SK-N-SH (cell line): ENCODE measurements around the gene SCAANT1. TPM values are rescaled to one million over a fixed set of nuclear protein-coding genes. Genes with fewer than 3 reads are reported as not detected.

Experiments
- CTCF ChIA-PET: fragments of 300-600, 350-600 bp; formaldehyde crosslinking; extraction: SDS; loops from one replicate; lab custom pipeline; 2021; lab: Yijun Ruan, JAX
- POLR2A ChIA-PET: fragments of 350-600 bp; sonication (Branson Sonifier 250); formaldehyde crosslinking; extraction: SDS; loops from one replicate; lab custom pipeline; 2020; ENCODE audit warnings: antibody characterized with exemption, inconsistent platforms; lab: Yijun Ruan, JAX
- DNase-seq: peaks from one replicate; pipeline ENCODE4 v3.0.0; 2012
- H2AFZ ChIP-seq: fragments of 200-600 bp; sonication (generic); 2 replicates; pipeline ENCODE4 v1.8.1; 2016; ENCODE audit warnings: antibody characterized with exemption, mild to moderate bottlenecking, low read depth
- H3F3A ChIP-seq: fragments of 200-600 bp; sonication (generic); replicated peaks from 2 replicates; pipeline ENCODE3; 2016; ENCODE audit warnings: antibody characterized with exemption, mild to moderate bottlenecking; ENCODE audit not compliant: insufficient read depth
- H3K27ac ChIP-seq, 2 experiments: fragments of 200-500 bp in 1 of 2; fragments of 200-600 bp in 1 of 2; sonication (Bioruptor generic) in 1 of 2; sonication (generic), shearing (Covaris generic) in 1 of 2; 2 replicates each; pipeline versions ENCODE4 v1.5.1 to v1.6.1; 2014 to 2016; ENCODE audit warnings: low read depth in 2 of 2, inconsistent platforms in 1 of 2, low read length in 1 of 2, mild to moderate bottlenecking in 1 of 2, mixed read lengths in 1 of 2
- H3K27me3 ChIP-seq: fragments of 200-600 bp; sonication (generic), shearing (Covaris generic); 2 replicates; pipeline ENCODE4 v1.6.1; 2016; ENCODE audit warnings: mixed run types; ENCODE audit not compliant: insufficient read depth
- H3K36me3 ChIP-seq, 2 experiments: fragments of 200-500 bp in 1 of 2; fragments of 200-600 bp in 1 of 2; sonication (Bioruptor generic) in 1 of 2; sonication (generic) in 1 of 2; replicated peaks in 1 of 2; 2 replicates each; pipeline versions ENCODE3 to v1.5.1; 2014 to 2016; ENCODE audit warnings: low read length in 1 of 2, mild to moderate bottlenecking in 1 of 2; ENCODE audit not compliant: insufficient read depth in 2 of 2, control insufficient read depth in 1 of 2
- H3K4me1 ChIP-seq, 2 experiments: fragments of 200-500 bp in 1 of 2; fragments of 200-600 bp in 1 of 2; sonication (Bioruptor generic) in 1 of 2; sonication (generic), shearing (Covaris generic) in 1 of 2; 2 replicates each; pipeline versions ENCODE4 v1.5.1 to v1.6.1; 2014 to 2016; ENCODE audit warnings: low read depth in 1 of 2, low read length in 1 of 2, mixed run types in 1 of 2; ENCODE audit not compliant: insufficient read depth in 2 of 2, control insufficient read depth in 1 of 2
- H3K4me2 ChIP-seq: fragments of 200-600 bp; sonication (generic), shearing (Covaris generic); 2 replicates; pipeline ENCODE4 v1.6.1; 2017; ENCODE audit warnings: mixed run types
- H3K4me3 ChIP-seq, 2 experiments: fragments of 200-500 bp in 1 of 2; fragments of 200-600 bp in 1 of 2; sonication (Bioruptor generic) in 1 of 2; sonication (generic), shearing (Covaris generic) in 1 of 2; 2 replicates each; pipeline versions ENCODE4 v1.5.1 to v1.8.1; 2014 to 2016; ENCODE audit warnings: low read depth in 2 of 2, inconsistent platforms in 1 of 2, low read length in 1 of 2, mild to moderate bottlenecking in 1 of 2, mixed read lengths in 1 of 2, moderate library complexity in 1 of 2
- H3K79me2 ChIP-seq: fragments of 200-600 bp; sonication (generic); 2 replicates; pipeline ENCODE4 v1.8.1; 2017; ENCODE audit warnings: mild to moderate bottlenecking; ENCODE audit not compliant: insufficient read depth
- H3K9ac ChIP-seq: fragments of 200-600 bp; sonication (generic); 2 replicates; pipeline ENCODE4 v1.6.1; 2017; ENCODE audit warnings: mixed run types
- H3K9me2 ChIP-seq: fragments of 200-600 bp; sonication (generic); 2 replicates; pipeline ENCODE4 v1.6.1; 2017; ENCODE audit warnings: mixed run types
- H3K9me3 ChIP-seq: fragments of 200-600 bp; sonication (generic); 2 replicates; pipeline ENCODE4 v1.6.1; 2017; ENCODE audit warnings: mixed run types, mild to moderate bottlenecking, moderate library complexity
- H4K20me1 ChIP-seq: fragments of 200-600 bp; sonication (generic); 2 replicates; pipeline ENCODE4 v1.6.1; 2017; ENCODE audit warnings: mild to moderate bottlenecking, mixed run types; ENCODE audit not compliant: insufficient read depth
- CHD2 ChIP-seq: fragments of 150-350 bp; IDR thresholded peaks from 2 replicates; pipeline ENCODE4 v1.6.1; 2018; ENCODE audit warnings: low read length; ENCODE audit not compliant: partially characterized antibody
- CTCF ChIP-seq: fragments of 200-600 bp; sonication (generic); IDR thresholded peaks from 2 replicates; pipeline ENCODE4 v1.6.1; 2017; ENCODE audit warnings: antibody characterized with exemption, mild to moderate bottlenecking, moderate library complexity
- EP300 ChIP-seq, 2 experiments: IDR thresholded peaks; 2 replicates each; pipeline versions ENCODE4 v1.4.0 to v1.6.1; 2012; ENCODE audit warnings: borderline replicate concordance in 1 of 2, low read depth in 1 of 2, low read length in 1 of 2
- EZH2phosphoT487 ChIP-seq: fragments of 200-600 bp; sonication (generic); IDR thresholded peaks from 2 replicates; pipeline ENCODE4 v1.6.1; 2017; ENCODE audit warnings: low read depth, mixed run types, mild to moderate bottlenecking, antibody characterized with exemption, moderate library complexity, borderline replicate concordance
- FOXJ3 ChIP-seq: sonication (generic); formaldehyde crosslinking; IDR thresholded peaks from 2 replicates; pipeline ENCODE4 v1.5.1; 2020; ENCODE audit warnings: mild to moderate bottlenecking, missing genetic modification reagents
- FOXM1 ChIP-seq: IDR thresholded peaks from 2 replicates; pipeline ENCODE4 v1.4.0; 2012; ENCODE audit warnings: low read depth, mild to moderate bottlenecking
- JUND ChIP-seq: IDR thresholded peaks from 2 replicates; pipeline ENCODE4 v1.4.0; 2012
- MAX ChIP-seq: IDR thresholded peaks from 2 replicates; pipeline ENCODE4 v1.4.0; 2012; ENCODE audit warnings: low read depth
- MEF2A ChIP-seq: IDR thresholded peaks from 2 replicates; pipeline ENCODE4 v1.4.0; 2012; ENCODE audit warnings: low read depth, borderline replicate concordance
- MXI1 ChIP-seq: IDR thresholded peaks from 2 replicates; pipeline ENCODE4 v1.6.1; 2012; ENCODE audit warnings: mild to moderate bottlenecking, low read depth, low read length, improper control_type of control experiment
- NFIC ChIP-seq: IDR thresholded peaks from 2 replicates; pipeline ENCODE4 v1.4.0; 2012; ENCODE audit warnings: borderline replicate concordance
- NRF1 ChIP-seq: IDR thresholded peaks from 2 replicates; pipeline ENCODE4 v1.6.1; 2012; ENCODE audit warnings: low read depth, mild to moderate bottlenecking, low read length
- RAD21 ChIP-seq: IDR thresholded peaks from 2 replicates; pipeline ENCODE4 v1.6.1; 2012; ENCODE audit warnings: mild to moderate bottlenecking, low read length
- RCOR1 ChIP-seq: fragments of 150-350 bp; IDR thresholded peaks from 2 replicates; pipeline ENCODE4 v1.6.1; 2017; ENCODE audit warnings: antibody characterized with exemption, low read length
- RFX5 ChIP-seq: IDR thresholded peaks from 2 replicates; pipeline ENCODE4 v1.6.1; 2012; ENCODE audit warnings: mild to moderate bottlenecking, improper control_type of control experiment, low read length
- RXRA ChIP-seq: IDR thresholded peaks from 2 replicates; pipeline ENCODE4 v1.4.0; 2012; ENCODE audit warnings: low read depth, mild to moderate bottlenecking, borderline replicate concordance
- SMC3 ChIP-seq: IDR thresholded peaks from 2 replicates; pipeline ENCODE4 v1.6.1; 2012; ENCODE audit warnings: low read depth, low read length, improper control_type of control experiment
- TCF12 ChIP-seq: IDR thresholded peaks from 2 replicates; pipeline ENCODE4 v1.4.0; 2012
- TEAD4 ChIP-seq: IDR thresholded peaks from 2 replicates; pipeline ENCODE4 v1.4.0; 2012; ENCODE audit warnings: mild to moderate bottlenecking, borderline replicate concordance; ENCODE audit not compliant: insufficient read depth
- USF1 ChIP-seq: IDR thresholded peaks from 2 replicates; pipeline ENCODE4 v1.4.0; 2012; ENCODE audit warnings: low read depth, borderline replicate concordance
- YY1 ChIP-seq: IDR thresholded peaks from 2 replicates; pipeline ENCODE4 v1.4.0; 2012; ENCODE audit warnings: low read depth, mild to moderate bottlenecking
- WGBS: methylation state at CpG from one replicate; pipeline ENCODE4 v1.1.6; 2017; ENCODE audit warnings: low lambda C conversion rate; 5-methylcytosine and 5-hydroxymethylcytosine counted together
- polyA plus RNA-seq, 3 experiments: library from polyadenylated mRNA; depleted of rRNA; stranded (reverse); fragments of >200 nt; gene quantifications; 2 replicates each; pipeline ENCODE4 v1.2.3, GENCODE V29; 2012

Gene SCAANT1
- polyA plus RNA-seq, 1 of the 3 experiments (the other 2 are of a cell fraction) = not detected

GRCh38 chr3:63875510-63875909 is 36.7 kb downstream of the SCAANT1 start:
- peaks cover 82% of the 10 kb centered on the region for H4K20me1 ChIP-seq
- ChIA-PET CTCF (interaction anchor here (0.6 to 1.4 kb wide), 3 partner anchors 18 to 1382 kb away, joined by 3 read pairs; no protein-coding TSS in a partner anchor), POLR2A (no interaction called here)
- H3K36me3 ChIP-seq = no peaks in the 10 kb centered on the region
- H2AFZ ChIP-seq = no peak overlapping the region
- no peaks in the 10 kb centered on the region for H3K9me2 ChIP-seq
- no peaks in the 10 kb centered on the region for H3K27me3 ChIP-seq
- H3K4me1 ChIP-seq = peaks cover 26 to 29% of the 10 kb centered on the region in 2 experiments
- H3K4me2 ChIP-seq = no peak overlapping the region
- no peak overlapping the region for H3K27ac ChIP-seq
- 89% methylated on average over 2 of the region's 2 CpGs for WGBS
- H3F3A ChIP-seq = peaks cover 13% of the 10 kb centered on the region
- TF ChIP-seq NFIC (no peak), JUND (no peak), RCOR1 (no peak), CHD2 (no peak), RFX5 (no peak), MXI1 (no peak), FOXJ3 (CRISPR knock-in tag) (no peak), EZH2phosphoT487 (no peak), RAD21 (no peak), TEAD4 (no peak), MEF2A (no peak), MAX (no peak), TCF12 (no peak), USF1 (no peak), EP300 (IDR thresholded peaks at IDR 0.05; ENCODE audit: borderline replicate concordance in 1 of 2, low read depth in 1 of 2, low read length in 1 of 2) (no peak), FOXM1 (no peak)
- H3K4me3 ChIP-seq = no peak overlapping the region
- H3K9me3 ChIP-seq = no peaks in the 10 kb centered on the region
- DNase-seq = no peak
- H3K79me2 ChIP-seq = peaks cover 91% of the 10 kb centered on the region
- H3K9ac ChIP-seq = no peak overlapping the region

- Histone ChIP-seq H3K27me3 (no peaks in the 10 kb centered on the region), H3F3A (peaks cover 13% of the 10 kb centered on the region), H3K4me1 (peaks cover 26 to 29% of the 10 kb centered on the region in 2 experiments), H4K20me1 (peaks cover 82% of the 10 kb centered on the region), H3K4me3 (no peak overlapping the region), H3K4me2 (no peak overlapping the region), H3K9ac (no peak overlapping the region), H2AFZ (no peak overlapping the region), H3K79me2 (peaks cover 91% of the 10 kb centered on the region), H3K9me2 (no peaks in the 10 kb centered on the region), H3K9me3 (no peaks in the 10 kb centered on the region), H3K27ac (no peak overlapping the region), H3K36me3 (no peaks in the 10 kb centered on the region)
- TF ChIP-seq NFIC (no peak), MEF2A (no peak), FOXM1 (no peak), CTCF (no peak), SMC3 (no peak), RXRA (no peak), RFX5 (no peak), USF1 (no peak), YY1 (no peak), NRF1 (no peak), CHD2 (no peak), TEAD4 (no peak)
- CTCF ChIA-PET = interaction anchor here (0.6 to 1.4 kb wide), 4 partner anchors 19 to 1383 kb away, joined by 3 read pairs; no protein-coding TSS in a partner anchor
- POLR2A ChIA-PET = no interaction called here
- DNase-seq = no peak
- 98% methylated on average over 3 of the region's 3 CpGs for WGBS
Observed at GRCh38 chr3:63874769-63875168, 37.4 kb downstream of the SCAANT1 start.
